BJ (cell line): ENCODE data around the gene MMP23B. TPM values are rescaled to one million over a fixed set of nuclear protein-coding genes. Genes with fewer than 3 reads are reported as not detected.

Source experiments
- CTCF ChIA-PET: fragments of 350-600 bp; formaldehyde crosslinking; extraction: SDS; loops from one replicate; lab custom pipeline; 2021; ENCODE audit warnings: antibody characterized with exemption, inconsistent platforms; lab: Yijun Ruan, JAX
- POLR2A ChIA-PET: fragments of 300-600 bp; sonication (Branson Sonifier 250); formaldehyde crosslinking; extraction: SDS; loops from one replicate; lab custom pipeline; 2021; ENCODE audit warnings: antibody characterized with exemption; lab: Charles Lee
- DNase-seq: peaks from one replicate; pipeline ENCODE4 v3.0.0-alpha.2; 2011; ENCODE audit warnings: low read depth
- H3K27me3 ChIP-seq: 2 replicates; pipeline ENCODE4 v1.6.0; 2011; ENCODE audit warnings: low read length; ENCODE audit not compliant: control insufficient read depth, insufficient read depth
- H3K36me3 ChIP-seq: 2 replicates; pipeline ENCODE4 v1.5.1; 2011; ENCODE audit warnings: low read length; ENCODE audit not compliant: control insufficient read depth, insufficient read depth
- H3K4me3 ChIP-seq: 2 replicates; pipeline ENCODE4 v1.5.1; 2011; ENCODE audit warnings: low read depth, mild to moderate bottlenecking, control low read depth, low read length
- polyA plus RNA-seq: library from polyadenylated mRNA; depleted of rRNA; stranded (reverse); fragments of >200 nt; gene quantifications from 2 replicates; pipeline ENCODE4 v1.2.3, GENCODE V29; 2011
- TF ChIP-seq, protein P1 (sequence below): IDR thresholded peaks from 2 replicates; pipeline ENCODE4 v1.5.1; 2011; ENCODE audit warnings: low read depth, mild to moderate bottlenecking, control low read depth, inconsistent platforms, low read length, moderate library complexity; ENCODE audit not compliant: insufficient read depth

MMP23B gene
- polyA plus RNA-seq, 1 experiment: 5.7 TPM

DNA sequence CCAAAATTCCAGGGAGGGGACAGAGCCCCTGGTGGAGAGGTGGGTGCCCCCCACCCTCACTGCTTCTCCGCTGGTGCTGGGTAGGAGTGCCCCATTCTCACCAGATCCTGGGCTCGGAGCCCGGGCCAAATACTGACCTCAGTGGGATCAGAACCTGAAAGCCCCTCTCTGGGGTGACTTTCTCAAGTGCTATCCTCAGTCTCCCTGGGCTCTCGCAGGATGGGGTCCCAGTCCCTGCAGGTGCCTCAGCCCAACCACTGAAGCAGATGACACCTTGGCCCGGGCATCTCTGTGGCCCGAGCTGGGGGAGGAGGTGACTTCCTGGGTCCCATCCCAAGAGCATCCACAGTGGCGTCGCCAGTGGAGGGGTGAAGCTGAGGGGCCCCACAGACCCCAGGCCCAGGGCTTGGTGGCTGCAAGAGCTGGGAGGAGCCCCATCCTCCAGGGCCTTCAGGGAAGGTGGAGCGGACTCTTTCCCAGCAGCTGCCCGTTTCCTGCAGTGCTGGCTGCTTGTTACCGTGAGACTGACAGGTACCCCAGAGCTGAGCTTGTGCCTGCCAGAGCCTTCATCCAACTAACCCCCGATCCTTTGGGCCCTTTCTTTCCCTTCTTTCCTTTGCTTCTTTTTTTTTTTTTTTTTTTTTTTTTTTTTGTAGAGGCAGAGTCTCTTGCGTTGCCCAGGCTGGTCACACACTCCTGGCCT lies 28.2 kb upstream of the MMP23B start:
- TF ChIP-seq, protein P1, sequence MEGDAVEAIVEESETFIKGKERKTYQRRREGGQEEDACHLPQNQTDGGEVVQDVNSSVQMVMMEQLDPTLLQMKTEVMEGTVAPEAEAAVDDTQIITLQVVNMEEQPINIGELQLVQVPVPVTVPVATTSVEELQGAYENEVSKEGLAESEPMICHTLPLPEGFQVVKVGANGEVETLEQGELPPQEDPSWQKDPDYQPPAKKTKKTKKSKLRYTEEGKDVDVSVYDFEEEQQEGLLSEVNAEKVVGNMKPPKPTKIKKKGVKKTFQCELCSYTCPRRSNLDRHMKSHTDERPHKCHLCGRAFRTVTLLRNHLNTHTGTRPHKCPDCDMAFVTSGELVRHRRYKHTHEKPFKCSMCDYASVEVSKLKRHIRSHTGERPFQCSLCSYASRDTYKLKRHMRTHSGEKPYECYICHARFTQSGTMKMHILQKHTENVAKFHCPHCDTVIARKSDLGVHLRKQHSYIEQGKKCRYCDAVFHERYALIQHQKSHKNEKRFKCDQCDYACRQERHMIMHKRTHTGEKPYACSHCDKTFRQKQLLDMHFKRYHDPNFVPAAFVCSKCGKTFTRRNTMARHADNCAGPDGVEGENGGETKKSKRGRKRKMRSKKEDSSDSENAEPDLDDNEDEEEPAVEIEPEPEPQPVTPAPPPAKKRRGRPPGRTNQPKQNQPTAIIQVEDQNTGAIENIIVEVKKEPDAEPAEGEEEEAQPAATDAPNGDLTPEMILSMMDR: no peak
- POLR2A ChIA-PET: no interaction called here
- Histone ChIP-seq H3K36me3 (no peaks in the 10 kb centered on the region), H3K27me3 (no peaks in the 10 kb centered on the region), H3K4me3 (no peak overlapping the region)
- CTCF ChIA-PET: interaction anchor here (3.4 kb wide), 1 partner anchor 11 kb away, joined by 13 read pairs; the partner anchor contains the start of gene MIB2
- DNase-seq: no peak

DNA sequence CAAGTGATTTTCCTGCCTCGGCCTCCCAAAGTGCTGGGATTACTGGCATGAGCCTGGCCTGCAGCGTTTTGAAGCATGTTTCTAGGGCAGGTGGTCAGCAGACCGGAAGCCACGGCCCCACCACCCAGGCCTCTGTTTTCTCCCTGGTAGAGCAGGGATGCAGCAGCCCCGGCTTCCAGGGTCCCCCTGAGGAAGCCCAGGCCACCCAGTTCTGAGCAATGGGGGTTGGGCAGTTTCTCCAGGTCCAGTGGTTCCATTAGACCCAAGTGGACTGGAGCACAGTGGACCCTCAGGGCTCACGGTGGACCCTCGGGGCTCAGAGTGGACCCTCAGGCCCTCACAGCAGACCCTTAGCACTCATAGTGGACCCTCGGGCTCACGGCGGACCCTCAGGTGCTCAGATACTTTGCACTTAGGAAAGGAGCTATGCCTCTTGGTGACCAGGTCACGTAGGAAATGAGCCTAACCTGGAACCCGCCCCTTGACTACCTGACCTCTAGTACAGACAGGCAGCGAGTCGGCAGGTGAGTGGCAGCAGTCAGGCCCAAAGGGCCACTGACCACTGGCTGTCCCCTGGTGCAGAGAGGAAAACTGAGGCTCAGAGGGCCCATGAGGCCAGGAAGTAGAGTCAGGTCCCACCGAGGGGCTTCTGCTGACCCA lies 27.5 kb upstream of the MMP23B start:
- TF ChIP-seq, protein P1: no peak
- DNase-seq: no peak
- Histone ChIP-seq H3K36me3 (no peaks in the 10 kb centered on the region), H3K27me3 (no peaks in the 10 kb centered on the region), H3K4me3 (no peak overlapping the region)
- CTCF ChIA-PET: interaction anchor here (3.4 kb wide), 1 partner anchor 10 kb away, joined by 13 read pairs; the partner anchor contains the start of gene MIB2
- POLR2A ChIA-PET: no interaction called here

DNA sequence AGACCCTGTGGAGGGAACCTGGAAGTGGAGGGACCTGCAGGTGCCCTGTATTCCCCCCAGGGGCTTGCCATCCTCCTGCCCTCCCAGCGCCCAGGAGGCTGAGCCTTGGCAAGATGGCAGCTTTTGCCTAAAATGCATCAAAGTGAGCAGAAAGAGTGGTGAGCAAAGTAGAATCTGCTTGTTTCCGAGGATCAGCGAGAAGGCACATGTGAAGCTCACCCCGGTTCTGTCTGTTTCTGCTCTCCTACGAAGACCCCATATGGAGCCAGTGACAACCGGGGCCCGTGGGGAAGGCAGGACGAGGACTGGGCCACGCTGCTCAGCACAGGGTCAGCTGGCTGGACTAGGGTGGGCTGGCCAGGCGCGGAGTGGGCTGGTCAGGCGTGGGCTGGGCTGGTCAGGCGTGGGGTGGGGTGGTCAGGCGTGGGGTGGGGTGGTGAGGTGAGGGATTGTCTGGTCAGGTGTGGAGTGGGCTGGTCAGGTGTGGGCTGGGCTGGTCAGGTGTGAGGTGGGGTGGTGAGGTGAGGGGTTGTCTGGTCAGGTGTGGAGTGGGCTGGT lies 26.9 kb upstream of the MMP23B start:
- Histone ChIP-seq H3K36me3 (no peaks in the 10 kb centered on the region), H3K4me3 (no peak overlapping the region), H3K27me3 (no peaks in the 10 kb centered on the region)
- ChIA-PET CTCF (no interaction called here), POLR2A (no interaction called here)
- TF ChIP-seq, protein P1: no peak
- DNase-seq: no peak

DNA sequence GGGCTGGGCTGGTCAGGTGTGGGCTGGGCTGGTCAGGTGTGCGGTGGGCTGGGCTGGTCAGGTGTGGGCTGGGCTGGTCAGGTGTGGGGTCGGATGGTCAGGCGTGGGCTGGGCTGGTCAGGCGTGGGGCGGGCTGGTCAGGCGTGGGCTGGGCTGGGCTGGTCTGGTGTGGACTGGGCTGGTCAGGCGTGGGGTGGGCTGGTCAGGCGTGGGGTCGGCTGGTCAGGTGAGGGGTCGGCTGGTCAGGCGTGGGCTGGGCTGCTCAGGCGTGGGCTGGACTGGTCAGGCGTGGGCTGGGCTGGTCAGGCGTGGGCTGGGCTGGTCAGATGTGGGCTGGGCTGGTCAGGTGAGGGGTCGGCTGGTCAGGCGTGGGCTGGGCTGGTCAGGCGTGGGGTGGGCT lies 26.2 kb upstream of the MMP23B start:
- H3K36me3 ChIP-seq: no peaks in the 10 kb centered on the region
- ChIA-PET POLR2A (no interaction called here), CTCF (no interaction called here)
- TF ChIP-seq, protein P1: no peak
- no peak overlapping the region for H3K4me3 ChIP-seq
- no peak for DNase-seq
- no peaks in the 10 kb centered on the region for H3K27me3 ChIP-seq

- ChIA-PET POLR2A (interaction anchor here (0.7 kb wide), 1 partner anchor 374 kb away, joined by 7 read pairs; the partner anchor contains the start of gene B3GALT6), CTCF (no interaction called here)
- no peak for DNase-seq
Measured at GRCh38 chr1:1606232-1606631, 25.7 kb upstream of the MMP23B start.

More at GRCh38 chr1:1606232-1606631, 25.7 kb upstream of the MMP23B start:
- no peak overlapping the region for H3K4me3 ChIP-seq
- TF ChIP-seq, protein P1: no peak
- no peaks in the 10 kb centered on the region for H3K27me3 ChIP-seq
- no peaks in the 10 kb centered on the region for H3K36me3 ChIP-seq
